ENCODE data around the gene TMPRSS13.

The TMPRSS13 gene

GRCh38 chr11:117852309-117852708 is 76.9 kb downstream of the TMPRSS13 start:
- no peak for DNase-seq (ENCODE audit: low read depth in 2 of 2)

GRCh38 chr11:117851852-117852251 is 77.3 kb downstream of the TMPRSS13 start:
- DNase-seq (ENCODE audit: low read depth in 2 of 2): no peak

GRCh38 chr11:117851106-117851505 is 78.1 kb downstream of the TMPRSS13 start:
- no peak for DNase-seq (ENCODE audit: low read depth in 2 of 2)
